ENCODE data around the gene RFK. TPM values are rescaled to one million over a fixed set of nuclear protein-coding genes. Genes with fewer than 3 reads are reported as not detected.
A peak's percentile ranks its signal among the peaks of the same experiment; 100 is the strongest.

RFK gene
- total and polyA plus RNA-seq, 2 of the 13 experiments (the other 11 are each of a cell fraction or from before 2014, with no cell fraction given): 18.2 to 37.2 TPM

DNA sequence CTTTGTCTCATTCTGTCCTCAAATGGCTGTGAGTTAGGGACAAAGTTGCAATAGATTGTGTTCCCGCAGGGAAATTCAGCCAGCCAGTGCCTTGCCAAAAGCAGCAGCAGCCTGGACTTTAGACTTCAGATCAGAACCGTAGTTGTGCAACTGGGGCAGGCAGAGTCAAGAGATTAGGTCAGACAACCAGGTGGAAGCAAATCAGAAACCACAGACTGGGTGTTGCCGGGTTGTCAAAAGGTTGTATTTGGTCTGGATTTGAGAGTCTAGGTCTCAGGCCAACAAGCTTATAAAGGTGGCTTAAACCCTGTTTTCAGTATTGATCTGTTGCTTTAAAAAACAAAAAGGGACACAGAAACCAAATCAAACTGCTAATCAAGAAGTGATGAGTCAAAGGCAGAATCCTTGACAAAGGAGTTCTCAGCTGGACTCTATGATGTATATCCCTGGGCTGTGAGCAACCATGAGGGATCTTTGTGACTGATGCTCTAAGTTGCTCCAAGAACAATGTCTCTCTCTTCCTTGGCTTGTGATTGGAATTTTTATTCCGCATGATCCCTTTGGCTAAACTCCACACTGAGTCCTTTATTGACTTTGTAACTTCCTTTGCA, 20.9 kb downstream of the RFK start (continued):
- TF ChIP-seq, protein P1, sequence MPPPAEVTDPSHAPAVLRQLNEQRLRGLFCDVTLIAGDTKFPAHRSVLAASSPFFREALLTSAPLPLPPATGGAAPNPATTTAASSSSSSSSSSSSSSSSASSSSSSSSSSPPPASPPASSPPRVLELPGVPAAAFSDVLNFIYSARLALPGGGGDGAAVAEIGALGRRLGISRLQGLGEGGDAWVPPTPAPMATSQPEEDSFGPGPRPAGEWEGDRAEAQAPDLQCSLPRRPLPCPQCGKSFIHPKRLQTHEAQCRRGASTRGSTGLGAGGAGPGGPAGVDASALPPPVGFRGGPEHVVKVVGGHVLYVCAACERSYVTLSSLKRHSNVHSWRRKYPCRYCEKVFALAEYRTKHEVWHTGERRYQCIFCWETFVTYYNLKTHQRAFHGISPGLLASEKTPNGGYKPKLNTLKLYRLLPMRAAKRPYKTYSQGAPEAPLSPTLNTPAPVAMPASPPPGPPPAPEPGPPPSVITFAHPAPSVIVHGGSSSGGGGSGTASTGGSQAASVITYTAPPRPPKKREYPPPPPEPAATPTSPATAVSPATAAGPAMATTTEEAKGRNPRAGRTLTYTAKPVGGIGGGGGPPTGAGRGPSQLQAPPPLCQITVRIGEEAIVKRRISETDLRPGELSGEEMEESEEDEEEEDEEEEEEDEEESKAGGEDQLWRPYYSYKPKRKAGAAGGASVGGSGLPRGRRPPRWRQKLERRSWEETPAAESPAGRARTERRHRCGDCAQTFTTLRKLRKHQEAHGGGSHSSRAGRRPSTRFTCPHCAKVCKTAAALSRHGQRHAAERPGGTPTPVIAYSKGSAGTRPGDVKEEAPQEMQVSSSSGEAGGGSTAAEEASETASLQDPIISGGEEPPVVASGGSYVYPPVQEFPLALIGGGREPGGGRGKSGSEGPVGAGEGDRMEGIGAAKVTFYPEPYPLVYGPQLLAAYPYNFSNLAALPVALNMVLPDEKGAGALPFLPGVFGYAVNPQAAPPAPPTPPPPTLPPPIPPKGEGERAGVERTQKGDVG (CRISPR knock-in tag; IDR thresholded peaks at IDR 0.05; ENCODE audit: borderline replicate concordance): 0 out of 2 replicates have a peak, but pooled peaks have one; percentile 48
- TF ChIP-seq, protein P2, sequence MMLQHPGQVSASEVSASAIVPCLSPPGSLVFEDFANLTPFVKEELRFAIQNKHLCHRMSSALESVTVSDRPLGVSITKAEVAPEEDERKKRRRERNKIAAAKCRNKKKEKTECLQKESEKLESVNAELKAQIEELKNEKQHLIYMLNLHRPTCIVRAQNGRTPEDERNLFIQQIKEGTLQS (CRISPR knock-in tag; IDR thresholded peaks at IDR 0.05): 0 out of 2 replicates have a peak, but pooled peaks have one; percentile 26
- TF ChIP-seq, protein P3, sequence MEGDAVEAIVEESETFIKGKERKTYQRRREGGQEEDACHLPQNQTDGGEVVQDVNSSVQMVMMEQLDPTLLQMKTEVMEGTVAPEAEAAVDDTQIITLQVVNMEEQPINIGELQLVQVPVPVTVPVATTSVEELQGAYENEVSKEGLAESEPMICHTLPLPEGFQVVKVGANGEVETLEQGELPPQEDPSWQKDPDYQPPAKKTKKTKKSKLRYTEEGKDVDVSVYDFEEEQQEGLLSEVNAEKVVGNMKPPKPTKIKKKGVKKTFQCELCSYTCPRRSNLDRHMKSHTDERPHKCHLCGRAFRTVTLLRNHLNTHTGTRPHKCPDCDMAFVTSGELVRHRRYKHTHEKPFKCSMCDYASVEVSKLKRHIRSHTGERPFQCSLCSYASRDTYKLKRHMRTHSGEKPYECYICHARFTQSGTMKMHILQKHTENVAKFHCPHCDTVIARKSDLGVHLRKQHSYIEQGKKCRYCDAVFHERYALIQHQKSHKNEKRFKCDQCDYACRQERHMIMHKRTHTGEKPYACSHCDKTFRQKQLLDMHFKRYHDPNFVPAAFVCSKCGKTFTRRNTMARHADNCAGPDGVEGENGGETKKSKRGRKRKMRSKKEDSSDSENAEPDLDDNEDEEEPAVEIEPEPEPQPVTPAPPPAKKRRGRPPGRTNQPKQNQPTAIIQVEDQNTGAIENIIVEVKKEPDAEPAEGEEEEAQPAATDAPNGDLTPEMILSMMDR (CRISPR knock-in tag; IDR thresholded peaks at IDR 0.05): 0 out of 2 replicates have a peak, but pooled peaks have one; percentile 9
- TF ChIP-seq, protein P4, sequence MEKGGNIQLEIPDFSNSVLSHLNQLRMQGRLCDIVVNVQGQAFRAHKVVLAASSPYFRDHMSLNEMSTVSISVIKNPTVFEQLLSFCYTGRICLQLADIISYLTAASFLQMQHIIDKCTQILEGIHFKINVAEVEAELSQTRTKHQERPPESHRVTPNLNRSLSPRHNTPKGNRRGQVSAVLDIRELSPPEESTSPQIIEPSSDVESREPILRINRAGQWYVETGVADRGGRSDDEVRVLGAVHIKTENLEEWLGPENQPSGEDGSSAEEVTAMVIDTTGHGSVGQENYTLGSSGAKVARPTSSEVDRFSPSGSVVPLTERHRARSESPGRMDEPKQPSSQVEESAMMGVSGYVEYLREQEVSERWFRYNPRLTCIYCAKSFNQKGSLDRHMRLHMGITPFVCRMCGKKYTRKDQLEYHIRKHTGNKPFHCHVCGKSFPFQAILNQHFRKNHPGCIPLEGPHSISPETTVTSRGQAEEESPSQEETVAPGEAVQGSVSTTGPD (CRISPR knock-in tag; IDR thresholded peaks at IDR 0.05): no peak; the same call in 1 of the 2 replicates
- TF ChIP-seq, protein P5, sequence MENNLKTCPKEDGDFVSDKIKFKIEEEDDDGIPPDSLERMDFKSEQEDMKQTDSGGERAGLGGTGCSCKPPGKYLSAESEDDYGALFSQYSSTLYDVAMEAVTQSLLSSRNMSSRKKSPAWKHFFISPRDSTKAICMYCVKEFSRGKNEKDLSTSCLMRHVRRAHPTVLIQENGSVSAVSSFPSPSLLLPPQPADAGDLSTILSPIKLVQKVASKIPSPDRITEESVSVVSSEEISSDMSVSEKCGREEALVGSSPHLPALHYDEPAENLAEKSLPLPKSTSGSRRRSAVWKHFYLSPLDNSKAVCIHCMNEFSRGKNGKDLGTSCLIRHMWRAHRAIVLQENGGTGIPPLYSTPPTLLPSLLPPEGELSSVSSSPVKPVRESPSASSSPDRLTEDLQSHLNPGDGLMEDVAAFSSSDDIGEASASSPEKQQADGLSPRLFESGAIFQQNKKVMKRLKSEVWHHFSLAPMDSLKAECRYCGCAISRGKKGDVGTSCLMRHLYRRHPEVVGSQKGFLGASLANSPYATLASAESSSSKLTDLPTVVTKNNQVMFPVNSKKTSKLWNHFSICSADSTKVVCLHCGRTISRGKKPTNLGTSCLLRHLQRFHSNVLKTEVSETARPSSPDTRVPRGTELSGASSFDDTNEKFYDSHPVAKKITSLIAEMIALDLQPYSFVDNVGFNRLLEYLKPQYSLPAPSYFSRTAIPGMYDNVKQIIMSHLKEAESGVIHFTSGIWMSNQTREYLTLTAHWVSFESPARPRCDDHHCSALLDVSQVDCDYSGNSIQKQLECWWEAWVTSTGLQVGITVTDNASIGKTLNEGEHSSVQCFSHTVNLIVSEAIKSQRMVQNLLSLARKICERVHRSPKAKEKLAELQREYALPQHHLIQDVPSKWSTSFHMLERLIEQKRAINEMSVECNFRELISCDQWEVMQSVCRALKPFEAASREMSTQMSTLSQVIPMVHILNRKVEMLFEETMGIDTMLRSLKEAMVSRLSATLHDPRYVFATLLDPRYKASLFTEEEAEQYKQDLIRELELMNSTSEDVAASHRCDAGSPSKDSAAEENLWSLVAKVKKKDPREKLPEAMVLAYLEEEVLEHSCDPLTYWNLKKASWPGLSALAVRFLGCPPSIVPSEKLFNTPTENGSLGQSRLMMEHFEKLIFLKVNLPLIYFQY (CRISPR knock-in tag; IDR thresholded peaks at IDR 0.05; ENCODE audit: borderline replicate concordance): peak; percentile 88; the same call in 1 of the 2 replicates
- TF ChIP-seq FOXA1 (IDR thresholded peaks at IDR 0.05) (no peak), FOXA1 (CRISPR knock-in tag; IDR thresholded peaks at IDR 0.05) (peak; percentile 21; the same call in 1 of the 2 replicates), ZNF558 (CRISPR knock-in tag; IDR thresholded peaks at IDR 0.05; ENCODE audit: borderline replicate concordance) (no peak), GABPA (IDR thresholded peaks at IDR 0.05; ENCODE audit: low read depth, low read length) (no peak), GABPA (CRISPR knock-in tag; IDR thresholded peaks at IDR 0.05; ENCODE audit: low read depth) (0 out of 2 replicates have a peak, but pooled peaks have one; percentile 34), ZNF780A (CRISPR knock-in tag; IDR thresholded peaks at IDR 0.05) (peak; percentile 66; the same call in 1 of the 2 replicates)
- TF ChIP-seq, protein P6, sequence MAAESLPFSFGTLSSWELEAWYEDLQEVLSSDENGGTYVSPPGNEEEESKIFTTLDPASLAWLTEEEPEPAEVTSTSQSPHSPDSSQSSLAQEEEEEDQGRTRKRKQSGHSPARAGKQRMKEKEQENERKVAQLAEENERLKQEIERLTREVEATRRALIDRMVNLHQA (CRISPR knock-in tag; IDR thresholded peaks at IDR 0.05): no peak
- TF ChIP-seq, protein P7, sequence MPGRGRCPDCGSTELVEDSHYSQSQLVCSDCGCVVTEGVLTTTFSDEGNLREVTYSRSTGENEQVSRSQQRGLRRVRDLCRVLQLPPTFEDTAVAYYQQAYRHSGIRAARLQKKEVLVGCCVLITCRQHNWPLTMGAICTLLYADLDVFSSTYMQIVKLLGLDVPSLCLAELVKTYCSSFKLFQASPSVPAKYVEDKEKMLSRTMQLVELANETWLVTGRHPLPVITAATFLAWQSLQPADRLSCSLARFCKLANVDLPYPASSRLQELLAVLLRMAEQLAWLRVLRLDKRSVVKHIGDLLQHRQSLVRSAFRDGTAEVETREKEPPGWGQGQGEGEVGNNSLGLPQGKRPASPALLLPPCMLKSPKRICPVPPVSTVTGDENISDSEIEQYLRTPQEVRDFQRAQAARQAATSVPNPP (CRISPR knock-in tag; IDR thresholded peaks at IDR 0.05): peak; percentile 56; the same call in 1 of the 2 replicates

Measured in HepG2 (cell line).